ENCODE measurements around the gene POTEF. TPM values are rescaled to one million over a fixed set of nuclear protein-coding genes. Genes with fewer than 3 reads are reported as not detected.
"Not testable (repeated sequence)": the region's sequence is repeated elsewhere in the genome, so short reads cannot be mapped to it uniquely, and the experiment has no call there.

Gene POTEF
- total and polyA plus RNA-seq, 3 donors from 2014 or later: 10.3 to 88.4 (median 56.9) TPM

DNA sequence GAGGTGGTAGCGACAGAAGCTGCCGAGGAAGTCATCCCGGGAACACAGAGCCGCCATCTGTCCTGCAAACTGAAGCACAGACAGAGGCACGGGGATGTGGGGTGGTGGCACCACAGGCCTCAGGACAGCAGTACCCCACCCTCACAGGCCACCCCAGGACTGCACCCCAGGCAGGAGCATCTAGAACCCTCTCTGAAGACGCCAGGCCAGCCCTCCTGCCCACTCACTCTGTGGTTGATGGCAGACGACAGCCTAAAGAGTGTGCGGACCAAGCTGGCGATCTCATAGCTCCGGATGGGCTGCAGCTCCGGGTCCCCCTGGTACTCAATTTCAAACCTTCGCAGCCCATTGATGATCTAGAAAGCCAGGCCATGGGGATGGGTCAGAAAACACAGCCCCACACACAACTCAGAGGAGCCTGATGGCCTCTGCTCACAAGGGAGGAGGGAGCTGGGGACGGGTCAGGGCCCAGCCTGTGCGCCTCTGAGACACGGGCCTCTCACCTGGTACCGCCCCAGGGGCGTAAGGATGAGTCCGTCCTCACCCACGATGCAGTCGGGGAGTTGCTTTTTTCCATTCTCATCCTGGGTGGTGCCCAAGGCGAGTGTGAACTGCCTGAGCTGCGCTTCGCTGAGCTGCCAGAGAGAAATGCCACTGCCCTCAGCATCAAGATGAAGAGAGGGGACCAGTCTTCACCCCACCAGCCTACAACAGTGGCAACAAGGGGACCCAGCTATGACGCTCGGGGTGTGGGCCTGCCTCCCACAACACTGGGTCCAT lies 24.0 kb upstream of the POTEF start:
- TF ChIP-seq POLR2A (IDR thresholded peaks at IDR 0.05): no peak
- TF ChIP-seq, protein P1, sequence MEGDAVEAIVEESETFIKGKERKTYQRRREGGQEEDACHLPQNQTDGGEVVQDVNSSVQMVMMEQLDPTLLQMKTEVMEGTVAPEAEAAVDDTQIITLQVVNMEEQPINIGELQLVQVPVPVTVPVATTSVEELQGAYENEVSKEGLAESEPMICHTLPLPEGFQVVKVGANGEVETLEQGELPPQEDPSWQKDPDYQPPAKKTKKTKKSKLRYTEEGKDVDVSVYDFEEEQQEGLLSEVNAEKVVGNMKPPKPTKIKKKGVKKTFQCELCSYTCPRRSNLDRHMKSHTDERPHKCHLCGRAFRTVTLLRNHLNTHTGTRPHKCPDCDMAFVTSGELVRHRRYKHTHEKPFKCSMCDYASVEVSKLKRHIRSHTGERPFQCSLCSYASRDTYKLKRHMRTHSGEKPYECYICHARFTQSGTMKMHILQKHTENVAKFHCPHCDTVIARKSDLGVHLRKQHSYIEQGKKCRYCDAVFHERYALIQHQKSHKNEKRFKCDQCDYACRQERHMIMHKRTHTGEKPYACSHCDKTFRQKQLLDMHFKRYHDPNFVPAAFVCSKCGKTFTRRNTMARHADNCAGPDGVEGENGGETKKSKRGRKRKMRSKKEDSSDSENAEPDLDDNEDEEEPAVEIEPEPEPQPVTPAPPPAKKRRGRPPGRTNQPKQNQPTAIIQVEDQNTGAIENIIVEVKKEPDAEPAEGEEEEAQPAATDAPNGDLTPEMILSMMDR (IDR thresholded peaks at IDR 0.05): no peak
- Histone ChIP-seq H3K9me3 (no peaks in the 10 kb centered on the region), H3K4me1 (peaks cover 3% of the 10 kb centered on the region), H3K4me3 (no peak overlapping the region), H3K27me3 (no peaks in the 10 kb centered on the region), H3K36me3 (ENCODE audit: low read depth, missing control alignments) (no peaks in the 10 kb centered on the region), H3K27ac (no peak overlapping the region)
- 87 to 95% methylated on average over 10 to 25 of the region's 25 CpGs for WGBS, 2 donors
- intact Hi-C loops (cut with DNase I; ENCODE audit: low total_unique reads): no loop called here
- DNase-seq: no peak

DNA sequence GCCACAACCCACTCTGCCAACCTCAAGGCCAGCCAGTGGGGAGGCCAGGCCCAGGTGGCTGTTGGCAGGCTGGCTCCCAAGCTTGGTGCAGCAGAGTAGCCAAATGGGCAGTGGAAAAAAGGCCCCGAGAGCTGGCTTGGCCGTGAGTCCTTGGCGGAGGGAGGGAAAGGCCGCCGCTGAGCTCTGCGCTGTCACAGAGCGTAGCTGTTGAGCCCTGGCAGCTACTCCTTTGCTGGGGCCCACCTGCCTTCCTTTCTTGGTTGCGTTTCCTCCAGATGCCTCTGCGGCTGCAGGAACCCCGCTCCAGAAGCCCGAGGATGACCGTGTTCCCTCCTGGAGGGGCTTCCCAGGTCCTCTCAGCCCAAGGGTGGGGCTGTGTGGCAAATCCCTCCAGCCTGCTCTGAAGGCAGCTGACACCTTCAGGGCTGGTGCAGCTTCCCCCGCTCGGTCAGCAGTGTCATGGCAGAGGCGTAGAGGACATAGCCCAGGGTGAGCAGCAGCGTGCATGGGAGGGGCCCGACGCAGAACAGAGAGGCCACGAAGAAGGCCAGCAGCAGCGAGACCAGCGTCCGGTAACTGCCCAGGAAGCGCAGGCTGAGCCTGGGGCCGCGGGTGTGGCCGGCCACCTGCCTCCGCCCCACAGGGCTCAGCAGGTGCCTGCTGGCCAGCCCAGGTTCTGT lies 23.3 kb upstream of the POTEF start:
- H3K27me3 ChIP-seq; H3K4me3 ChIP-seq; H3K4me1 ChIP-seq; intact Hi-C loops (cut with DNase I; ENCODE audit: low total_unique reads); DNase-seq; H3K36me3 ChIP-seq (ENCODE audit: low read depth, missing control alignments); H3K9me3 ChIP-seq; H3K27ac ChIP-seq: not testable (repeated sequence)
- WGBS, 2 donors: 90 to 93% methylated on average over 5 to 25 of the region's 27 CpGs

DNA sequence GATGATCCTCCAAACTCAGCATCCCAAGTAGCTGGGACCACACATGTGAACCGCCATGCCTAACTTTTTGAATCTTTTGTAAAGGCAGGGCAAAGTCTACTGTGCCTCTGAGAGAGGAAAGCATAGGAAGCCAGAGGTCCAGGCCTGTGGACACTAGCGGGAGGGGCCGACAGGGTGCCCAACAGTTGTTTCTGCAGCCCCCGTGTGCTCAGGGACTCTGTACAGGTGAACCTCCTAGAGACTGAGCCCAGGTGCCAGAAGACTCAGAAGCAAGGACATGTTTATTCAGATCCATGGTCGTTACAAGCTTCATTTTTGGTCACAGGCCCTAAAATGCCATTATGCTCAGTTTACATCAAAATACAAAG lies 22.1 kb upstream of the POTEF start:
- WGBS, 2 donors: 70 to 75% methylated on average over 2 to 5 of the region's 5 CpGs
- H3K36me3 ChIP-seq (ENCODE audit: low read depth, missing control alignments); H3K27me3 ChIP-seq; H3K27ac ChIP-seq; intact Hi-C loops (cut with DNase I; ENCODE audit: low total_unique reads); DNase-seq; H3K4me3 ChIP-seq; H3K4me1 ChIP-seq; H3K9me3 ChIP-seq: not testable (repeated sequence)

DNA sequence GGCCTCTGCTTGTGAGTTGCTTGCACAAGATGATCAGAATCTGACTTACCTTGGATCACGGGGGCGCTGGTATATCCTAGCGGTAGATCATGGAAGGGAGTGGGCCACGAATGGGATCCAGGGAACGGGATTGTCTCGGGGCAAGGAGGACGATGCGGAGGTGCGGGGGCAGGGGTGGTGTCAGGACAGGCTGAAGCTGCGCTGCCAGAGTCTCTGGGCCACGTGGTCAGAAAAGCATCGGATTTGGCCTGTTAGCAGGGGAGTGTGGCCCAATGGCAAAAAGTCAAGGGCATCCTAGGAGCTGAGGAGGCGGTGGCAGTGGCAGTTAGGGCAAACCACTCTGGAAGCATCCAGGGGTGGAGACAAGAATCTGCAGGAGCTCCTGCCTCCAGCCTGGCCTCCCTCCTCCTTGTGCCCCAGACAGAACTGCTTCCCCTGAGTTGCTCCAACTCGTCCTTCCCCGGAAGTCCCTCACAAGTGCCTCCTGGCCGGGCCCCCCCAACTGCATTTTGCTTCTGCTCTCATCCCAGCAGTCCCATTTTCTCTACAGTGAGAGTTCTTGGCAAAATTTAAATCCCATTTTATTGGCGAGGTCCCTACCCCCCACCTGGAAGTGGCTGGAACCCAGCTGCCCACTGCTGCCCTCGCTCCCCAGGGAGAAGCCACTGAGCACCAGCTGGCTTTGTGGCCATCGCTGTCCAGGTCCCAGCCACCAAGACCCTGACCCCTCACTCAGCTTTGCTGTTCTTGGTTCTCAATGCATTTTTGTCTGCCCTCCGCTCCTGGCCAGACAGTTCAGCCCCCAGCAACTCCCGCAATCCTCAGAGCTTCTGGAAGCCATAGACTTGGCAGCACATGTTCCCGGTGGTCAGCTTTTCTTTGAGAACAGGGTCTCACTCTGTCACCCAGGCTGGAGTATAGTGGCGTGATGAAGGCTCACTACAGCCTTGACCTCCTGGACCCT lies 21.4 kb upstream of the POTEF start:
- no peak for DNase-seq
- H3K36me3 ChIP-seq (ENCODE audit: low read depth, missing control alignments): no peaks in the 10 kb centered on the region
- no peak for TF ChIP-seq POLR2A (IDR thresholded peaks at IDR 0.05)
- TF ChIP-seq, protein P1 (IDR thresholded peaks at IDR 0.05): no peak
- no peaks in the 10 kb centered on the region for H3K4me1 ChIP-seq
- 84 to 89% methylated on average over 23 of the region's 23 CpGs for WGBS, 2 donors
- no peaks in the 10 kb centered on the region for H3K27me3 ChIP-seq
- H3K27ac ChIP-seq: no peak overlapping the region
- H3K9me3 ChIP-seq: no peaks in the 10 kb centered on the region
- no peak overlapping the region for H3K4me3 ChIP-seq
- intact Hi-C loops (cut with DNase I; ENCODE audit: low total_unique reads): no loop called here

DNA sequence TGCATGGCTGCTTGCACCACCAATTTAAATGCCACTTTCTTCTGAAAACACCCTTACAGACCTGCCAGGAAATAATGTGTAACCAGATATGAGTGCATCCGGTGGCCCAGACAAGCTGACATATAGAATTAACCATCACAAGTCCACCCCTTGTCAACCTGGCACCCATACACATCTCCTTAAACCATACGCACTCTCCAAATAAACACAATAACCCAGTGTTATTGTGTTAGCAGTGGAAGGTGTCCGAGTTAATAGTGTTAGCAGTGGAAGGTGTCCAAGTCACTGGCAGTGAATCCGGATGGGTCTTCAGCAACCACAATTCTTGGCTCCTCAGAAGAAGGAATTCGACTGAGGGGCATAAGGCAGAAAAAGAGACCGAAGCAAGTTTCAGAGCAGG lies 19.5 kb upstream of the POTEF start:
- WGBS, 2 donors: 75 to 79% methylated on average over 6 of the region's 6 CpGs

DNA sequence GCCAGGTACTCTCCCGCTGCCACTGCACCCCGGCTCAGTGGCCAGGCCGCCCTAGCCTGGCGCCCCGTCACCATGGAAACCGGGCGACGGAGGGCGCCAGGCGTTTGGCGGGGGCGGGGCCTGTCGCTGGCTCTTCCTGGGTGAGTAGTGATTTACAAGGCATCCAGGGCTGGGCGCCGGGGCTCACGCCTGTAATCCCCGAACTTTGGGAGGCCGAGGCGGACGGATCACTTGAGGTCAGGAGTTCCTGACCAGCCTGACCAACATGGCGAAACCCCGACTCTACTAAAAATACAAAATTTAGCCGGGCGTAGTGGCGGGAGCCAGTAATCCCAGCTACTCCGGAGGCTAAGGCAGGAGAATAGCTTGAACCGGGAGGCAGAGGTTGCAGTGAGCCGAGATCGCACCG lies 16.0 kb upstream of the POTEF start, which contains the start of gene CCDC74B:
Gene CCDC74B, minus strand, starts transcription at position 107 of the 409 bp plus-strand sequence. CDS start 116 bp downstream, outside the sequence.
- DNase-seq: peak; percentile 67

More for the DNA sequence above, 19.5 kb upstream of the POTEF start:
- DNase-seq; H3K27me3 ChIP-seq; H3K4me1 ChIP-seq; H3K27ac ChIP-seq; H3K4me3 ChIP-seq; H3K36me3 ChIP-seq (ENCODE audit: low read depth, missing control alignments); H3K9me3 ChIP-seq; intact Hi-C loops (cut with DNase I; ENCODE audit: low total_unique reads): not testable (repeated sequence)

DNA sequence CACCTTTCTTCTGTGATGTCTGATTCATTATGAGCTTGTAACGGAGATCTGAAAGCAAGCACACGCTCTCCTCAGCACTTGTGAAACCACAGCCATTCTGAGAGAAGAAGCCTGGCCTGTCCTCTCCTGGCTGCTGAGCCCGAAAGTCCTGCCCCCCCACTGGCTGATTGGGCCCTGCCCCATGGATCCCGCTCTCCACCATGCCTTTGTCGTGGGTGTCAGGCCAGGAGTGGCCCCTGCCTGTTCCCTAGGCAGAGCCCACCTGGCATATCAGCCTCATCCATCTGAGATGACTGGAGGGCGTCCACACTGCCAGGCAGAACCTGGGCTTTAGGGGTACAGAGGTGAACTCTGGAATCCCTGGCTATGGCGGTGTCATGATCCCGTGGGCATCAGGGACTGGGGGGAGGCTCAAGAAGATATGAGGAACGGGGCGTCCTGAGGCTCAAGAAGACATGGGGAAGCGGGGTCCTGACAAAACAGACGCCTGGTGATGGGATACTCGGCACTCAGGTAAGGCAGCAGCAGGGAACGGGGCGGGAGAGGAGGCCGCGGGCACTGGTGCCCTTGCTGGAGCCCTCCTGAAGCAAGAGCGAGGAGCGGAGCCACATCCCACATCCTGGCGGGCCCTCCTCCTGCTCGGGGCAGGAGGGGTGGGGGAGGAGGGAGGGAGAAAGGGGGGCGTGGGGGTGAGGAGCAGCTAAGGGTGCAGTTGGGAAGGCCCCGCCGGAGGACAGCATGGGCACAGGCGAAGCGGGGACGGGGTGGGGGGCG lies 14.4 kb upstream of the POTEF start:
- H3K27me3 ChIP-seq; H3K27ac ChIP-seq; H3K9me3 ChIP-seq; H3K36me3 ChIP-seq (ENCODE audit: low read depth, missing control alignments); intact Hi-C loops (cut with DNase I; ENCODE audit: low total_unique reads); H3K4me1 ChIP-seq: not testable (repeated sequence)
- WGBS, 2 donors: 28 to 41% methylated on average over 17 to 25 of the region's 28 CpGs
- peak overlapping the region in 1 of 2 donors; percentile 52 for H3K4me3 ChIP-seq
- peak; percentile 9 for DNase-seq

More for the DNA sequence above, 16.0 kb upstream of the POTEF start, which contains the start of gene CCDC74B:
- 3 to 14% methylated on average over 18 of the region's 30 CpGs for WGBS, 2 donors
- H3K27ac ChIP-seq; H3K4me1 ChIP-seq; H3K36me3 ChIP-seq (ENCODE audit: low read depth, missing control alignments); H3K9me3 ChIP-seq; H3K27me3 ChIP-seq; intact Hi-C loops (cut with DNase I; ENCODE audit: low total_unique reads): not testable (repeated sequence)
- H3K4me3 ChIP-seq: peak within 1 kb of the TSS; percentile 31 to 52

DNA sequence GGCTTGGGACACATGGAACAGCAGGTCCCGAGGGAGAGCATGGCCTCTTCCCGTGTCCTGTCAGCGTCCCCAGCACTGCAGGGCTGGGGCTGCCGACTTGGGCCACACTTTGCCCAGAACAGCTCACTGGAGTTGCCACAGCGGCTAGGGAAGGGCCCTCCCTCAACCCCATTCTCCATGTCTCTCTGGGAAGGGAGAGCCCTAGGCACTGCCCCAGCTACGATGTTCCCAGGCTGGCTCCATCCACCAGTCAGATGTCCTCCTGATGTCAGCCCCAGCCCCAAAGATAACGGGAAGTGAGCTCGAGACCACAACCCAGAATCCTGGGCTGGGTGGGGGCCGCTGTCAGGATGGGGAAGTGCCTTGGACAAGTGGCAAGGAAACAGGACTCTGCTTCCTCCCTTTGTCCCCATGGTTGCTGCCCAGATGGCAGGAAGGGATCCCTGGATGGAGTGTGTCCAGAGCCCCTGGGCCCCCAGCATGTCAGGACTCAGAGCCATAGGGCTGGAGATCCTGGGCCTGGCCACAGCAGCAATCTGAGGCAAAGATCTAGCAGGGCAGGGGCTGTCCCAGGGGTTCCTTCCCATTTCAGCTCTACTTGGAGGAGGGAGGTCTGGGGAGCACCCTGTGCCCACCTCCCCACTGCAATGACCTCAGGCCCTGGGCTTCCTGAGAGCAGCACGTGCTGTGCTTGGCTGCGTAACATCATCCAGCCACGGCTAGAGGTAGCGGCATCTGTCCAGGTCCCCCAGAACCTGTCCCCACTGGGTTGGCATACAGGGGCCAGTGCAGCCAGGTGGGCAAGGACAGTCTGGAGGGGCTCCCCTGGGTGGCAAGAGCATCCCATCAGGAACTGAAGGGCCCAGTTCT lies 13.6 kb upstream of the POTEF start:
- H3K27me3 ChIP-seq; intact Hi-C loops (cut with DNase I; ENCODE audit: low total_unique reads); H3K27ac ChIP-seq; H3K9me3 ChIP-seq; H3K4me3 ChIP-seq; H3K4me1 ChIP-seq; H3K36me3 ChIP-seq (ENCODE audit: low read depth, missing control alignments): not testable (repeated sequence)
- WGBS, 2 donors: 70 to 90% methylated on average over 3 to 11 of the region's 13 CpGs
- DNase-seq: peak; percentile 8
